Measurements from ENCODE around the gene RIPK3. TPM values are rescaled to one million over a fixed set of nuclear protein-coding genes. Genes with fewer than 3 reads are reported as not detected.
"Not testable (repeated sequence)": the region's sequence is repeated elsewhere in the genome, so short reads cannot be mapped to it uniquely, and the experiment has no call there.

RIPK3 gene
- total and polyA plus RNA-seq, 9 donors = 0.61 to 3.2 (median 1.5) TPM

GRCh38 chr14:24330973-24331674, 8.7 kb downstream of the RIPK3 start:
- no peaks in the 10 kb centered on the region for H3K27me3 ChIP-seq
- DNase-seq = no peak
- no peaks in the 10 kb centered on the region for H3K36me3 ChIP-seq
- intact Hi-C loops (cut with DNase I) = loop anchor here in 3 of 4 donors (5.0 kb wide), 2 partner anchors 101 to 106 kb away; no protein-coding TSS in a partner anchor
- H3K4me3 ChIP-seq = no peak overlapping the region
- H3K9me3 ChIP-seq = no peaks in the 10 kb centered on the region
- WGBS, 3 donors = 87 to 93% (median 89%) methylated on average over 10 of the region's 10 CpGs
- no peak overlapping the region for H3K27ac ChIP-seq
- H3K4me1 ChIP-seq (ENCODE audit: insufficient read depth) = peaks cover 5% of the 10 kb centered on the region
- TF ChIP-seq EP300 (IDR thresholded peaks at IDR 0.05) = no peak
- TF ChIP-seq POLR2A (IDR thresholded peaks at IDR 0.05) = no peak

- 81 to 87% (median 85%) methylated on average over 9 of the region's 9 CpGs for WGBS, 3 donors
- TF ChIP-seq EP300 (IDR thresholded peaks at IDR 0.05) = no peak
- TF ChIP-seq POLR2A (IDR thresholded peaks at IDR 0.05) = no peak
- TF ChIP-seq CTCF (IDR thresholded peaks at IDR 0.05) = no peak
- H3K4me3 ChIP-seq = no peak overlapping the region
- no peak overlapping the region for H3K27ac ChIP-seq
- H3K9me3 ChIP-seq = no peaks in the 10 kb centered on the region
- no peaks in the 10 kb centered on the region for H3K36me3 ChIP-seq
- DNase-seq = no peak
- H3K4me1 ChIP-seq (ENCODE audit: insufficient read depth) = peaks cover 5% of the 10 kb centered on the region
- intact Hi-C loops (cut with DNase I) = loop anchor here in 3 of 4 donors (5.0 kb wide), 3 partner anchors 33 to 108 kb away; no protein-coding TSS in a partner anchor
- no peaks in the 10 kb centered on the region for H3K27me3 ChIP-seq
These were observed 10.1 kb downstream of the RIPK3 start for GRCh38 chr14:24329736-24330135.

- Histone ChIP-seq H3K9me3 (no peaks in the 10 kb centered on the region), H3K27ac (no peak overlapping the region), H3K36me3 (no peaks in the 10 kb centered on the region)
These were observed 10.6 kb downstream of the RIPK3 start for GRCh38 chr14:24329073-24329663.

GRCh38 chr14:24327914-24328313, 11.9 kb downstream of the RIPK3 start:
- DNase-seq = peak in 4 of 5 donors; percentile 39 to 70 (median 60)
- H3K36me3 ChIP-seq = not testable (repeated sequence)
- peak in 2 of 3 donors; percentile 29 to 40 for TF ChIP-seq CTCF (IDR thresholded peaks at IDR 0.05)

More at GRCh38 chr14:24329073-24329663, 10.6 kb downstream of the RIPK3 start:
- TF ChIP-seq EP300 (IDR thresholded peaks at IDR 0.05) (no peak), POLR2A (IDR thresholded peaks at IDR 0.05) (no peak), CTCF (IDR thresholded peaks at IDR 0.05) (no peak)
- peaks cover 5% of the 10 kb centered on the region for H3K4me1 ChIP-seq (ENCODE audit: insufficient read depth)
- intact Hi-C loops (cut with DNase I) = loop anchor here in 1 of 4 donors (5.0 kb wide), 1 partner anchor 33 kb away; no protein-coding TSS in a partner anchor
- no peaks in the 10 kb centered on the region for H3K27me3 ChIP-seq
- 89 to 90% (median 90%) methylated on average over 12 of the region's 12 CpGs for WGBS, 3 donors
- no peak for DNase-seq
- H3K4me3 ChIP-seq = no peak overlapping the region

More at GRCh38 chr14:24327914-24328313, 11.9 kb downstream of the RIPK3 start:
- not testable (repeated sequence) for H3K27ac ChIP-seq; H3K4me3 ChIP-seq; H3K9me3 ChIP-seq; H3K27me3 ChIP-seq; H3K4me1 ChIP-seq (ENCODE audit: insufficient read depth)
- intact Hi-C loops (cut with DNase I) = loop anchor here in 1 of 4 donors (5.0 kb wide), 1 partner anchor 34 kb away; no protein-coding TSS in a partner anchor
- WGBS, 3 donors = 1 to 6% (median 2%) methylated on average over 9 of the region's 9 CpGs

All from ovary (tissue), 9 donors.